HuH-7.5 (cell line): ENCODE measurements around the gene OOSP4B.
"Not testable (repeated sequence)": the region's sequence is repeated elsewhere in the genome, so short reads cannot be mapped to it uniquely, and the experiment has no call there.

Experiments
- DNase-seq: peaks from one replicate; pipeline ENCODE4 v3.0.0; 2011; ENCODE audit warnings: low spot score

The OOSP4B gene

DNA sequence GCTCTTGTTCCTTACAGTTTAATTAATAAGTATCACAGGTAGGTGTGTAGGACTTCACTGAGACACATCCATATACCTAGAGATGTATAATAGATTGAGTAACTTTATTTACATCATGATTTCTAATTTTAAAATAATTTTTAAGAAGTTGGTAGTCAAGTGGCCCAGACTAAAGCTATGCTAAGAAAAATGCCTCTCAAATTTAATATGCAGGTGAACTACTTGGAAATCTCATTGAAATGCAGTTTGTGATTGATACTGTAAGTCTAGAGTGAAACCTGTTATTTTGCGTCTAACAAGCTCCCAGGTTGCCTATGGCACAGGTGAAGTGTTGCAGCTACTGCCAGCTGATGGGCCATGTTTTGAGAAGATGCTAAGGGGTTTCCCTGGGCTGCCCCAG is at the start of gene OOSP4B:
Gene OOSP4B, plus strand, starts transcription at position 301 of the 400 bp plus-strand sequence.
- DNase-seq: no peak

DNA sequence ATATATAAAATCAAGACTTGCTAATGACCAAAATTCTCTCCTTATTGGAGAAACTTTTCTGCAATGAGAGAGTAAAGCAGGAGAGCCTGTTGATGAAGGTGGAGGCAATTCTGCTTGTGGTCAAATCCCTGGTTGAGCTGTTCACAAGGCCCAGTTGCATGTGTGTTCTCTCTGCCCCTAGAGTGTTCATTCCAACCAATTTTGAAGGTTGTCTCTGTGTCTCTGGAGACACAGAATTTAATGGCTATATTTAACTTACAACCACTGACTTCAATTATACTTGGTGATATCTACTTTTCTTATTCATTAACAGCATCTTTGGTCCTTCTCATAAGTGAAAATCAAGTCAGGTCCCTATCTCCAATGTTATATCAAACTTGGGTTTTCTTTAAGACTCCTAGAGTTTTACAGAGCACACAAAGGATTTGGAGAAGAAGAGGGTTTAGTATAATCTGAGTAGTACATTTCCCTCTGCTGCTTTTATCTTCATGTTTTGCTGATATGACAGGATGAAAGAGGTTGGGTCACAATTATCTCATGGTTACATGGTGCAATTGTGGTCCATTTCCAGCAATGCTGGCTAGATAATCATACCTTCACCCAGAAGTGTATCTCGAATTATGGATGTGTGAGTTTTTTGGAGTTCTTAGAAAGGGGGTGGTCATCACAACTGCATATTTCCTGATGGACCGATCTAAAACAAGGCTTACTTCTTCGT is 49.1 kb upstream of the OOSP4B start:
- no peak for DNase-seq

DNA sequence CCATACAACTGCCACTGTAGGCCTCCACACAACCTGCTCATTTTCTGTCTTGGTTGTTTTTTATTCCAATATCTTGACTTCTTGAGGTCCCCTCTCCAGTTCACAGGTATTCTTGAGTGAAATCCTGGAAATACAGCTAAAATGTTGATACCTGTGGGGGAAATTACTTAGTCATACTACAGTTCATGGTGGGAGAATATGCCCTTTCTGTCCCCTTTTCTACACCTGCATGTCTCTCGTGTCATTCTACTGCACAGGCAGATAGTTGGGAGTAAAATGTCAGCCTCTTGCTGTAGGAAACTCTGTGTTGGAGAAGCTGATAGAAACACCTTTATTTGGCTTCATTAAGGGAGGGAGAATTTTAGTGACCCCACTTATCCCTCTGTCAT is 48.6 kb upstream of the OOSP4B start:
- no peak for DNase-seq

DNA sequence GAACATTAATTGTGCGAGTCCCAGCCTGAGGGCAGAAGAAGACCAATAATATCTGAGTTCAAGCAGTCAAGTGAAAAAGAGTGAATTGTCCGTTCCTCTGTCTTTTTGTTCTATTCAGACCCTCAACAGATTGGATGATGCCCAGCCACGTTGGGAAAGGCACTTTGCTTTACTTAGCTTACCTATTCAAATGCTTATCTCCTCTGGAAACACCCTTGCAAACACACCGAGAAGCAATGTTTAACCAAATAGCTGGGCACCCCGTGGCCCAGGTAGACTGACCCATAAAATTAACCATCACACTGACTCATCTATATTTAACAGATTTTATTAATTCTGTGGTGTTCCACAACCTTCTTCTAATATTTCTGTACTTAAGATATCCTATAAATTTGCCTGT is 43.9 kb upstream of the OOSP4B start:
- no peak for DNase-seq

DNA sequence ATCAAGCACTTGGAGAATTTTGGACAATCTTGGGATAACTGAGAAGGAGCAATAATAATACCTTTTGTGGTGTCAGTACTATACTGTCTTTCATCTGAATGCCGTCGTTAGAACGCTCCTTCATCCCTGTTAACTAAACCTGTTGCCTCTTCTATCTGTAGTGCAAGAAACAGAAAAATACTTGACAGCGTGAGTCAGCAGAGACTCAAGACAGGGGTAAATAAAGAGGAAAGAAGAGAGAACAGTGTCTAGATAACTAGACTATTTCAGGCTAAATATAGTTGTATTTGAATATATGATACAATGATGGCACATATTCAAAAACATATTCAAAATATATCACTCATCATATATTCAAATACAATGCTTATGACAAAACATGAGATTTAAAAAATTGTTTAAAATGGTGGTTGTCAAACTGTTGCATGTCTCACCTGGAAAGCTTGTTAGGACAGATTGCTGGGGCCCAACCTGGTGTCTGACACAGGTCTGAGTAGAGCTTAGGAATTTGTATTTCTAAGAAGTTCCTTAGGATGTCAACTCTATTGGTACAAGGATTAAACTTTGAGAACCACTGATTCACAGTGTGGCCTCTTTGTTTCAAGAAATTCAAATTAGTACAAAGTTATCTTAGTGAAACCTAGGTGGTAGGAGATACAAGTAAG is 35.7 kb upstream of the OOSP4B start:
- no peak for DNase-seq

DNA sequence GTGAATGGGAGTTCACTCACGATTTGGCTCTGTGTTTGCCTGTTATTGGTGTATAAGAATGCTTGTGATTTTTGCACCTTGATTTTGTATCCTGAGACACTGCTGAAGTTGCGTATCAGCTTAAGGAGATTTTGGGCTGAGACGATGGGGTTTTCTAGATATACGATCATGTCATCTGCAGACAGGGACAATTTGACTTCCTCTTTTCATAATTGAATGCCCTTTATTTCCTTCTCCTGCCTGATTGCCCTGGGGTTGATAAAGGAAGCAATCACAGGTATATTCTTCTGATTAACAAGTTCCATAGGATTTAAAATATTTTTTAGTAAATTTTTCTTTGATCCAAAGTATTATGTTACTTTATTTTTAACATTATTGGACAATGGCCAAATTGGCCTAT is 34.9 kb upstream of the OOSP4B start:
- DNase-seq: not testable (repeated sequence)

DNA sequence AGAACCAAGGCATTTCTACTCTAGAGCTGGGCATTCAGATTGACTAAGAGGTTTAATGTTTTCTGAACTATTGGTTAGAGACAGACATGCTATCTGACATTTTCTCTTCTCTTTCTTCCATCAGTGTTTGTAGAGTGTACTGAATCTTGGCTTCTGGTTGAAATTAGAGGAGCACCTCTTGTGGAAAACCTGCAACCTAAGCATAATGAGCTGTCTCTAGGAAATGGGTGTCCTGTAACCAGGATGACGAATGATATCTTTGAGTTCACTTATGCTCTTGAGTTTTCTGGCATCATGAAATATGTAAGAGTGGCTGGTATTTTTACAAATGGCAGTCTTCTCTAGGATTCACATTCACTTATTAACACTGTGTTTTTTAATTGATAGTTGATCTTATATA is 33.8 kb upstream of the OOSP4B start:
- no peak for DNase-seq

DNA sequence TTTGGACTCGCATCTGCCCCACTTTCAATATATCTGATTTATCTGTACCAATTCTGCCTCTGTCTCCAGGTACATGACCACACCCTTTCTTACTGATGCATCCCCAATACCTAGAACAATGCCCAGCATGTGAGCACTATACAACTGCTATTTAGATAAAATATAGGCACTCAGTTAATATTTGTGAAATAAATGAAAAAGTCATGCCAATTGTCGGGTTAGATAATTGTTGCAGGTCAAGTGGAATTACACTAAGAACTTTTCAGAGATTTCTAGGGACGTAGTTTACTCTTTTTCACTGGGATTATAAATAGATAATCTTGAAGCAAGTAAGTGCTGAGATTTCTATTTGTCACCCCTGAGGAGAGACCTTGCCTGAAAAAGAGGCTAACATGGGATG is 32.6 kb upstream of the OOSP4B start:
- DNase-seq: no peak

DNA sequence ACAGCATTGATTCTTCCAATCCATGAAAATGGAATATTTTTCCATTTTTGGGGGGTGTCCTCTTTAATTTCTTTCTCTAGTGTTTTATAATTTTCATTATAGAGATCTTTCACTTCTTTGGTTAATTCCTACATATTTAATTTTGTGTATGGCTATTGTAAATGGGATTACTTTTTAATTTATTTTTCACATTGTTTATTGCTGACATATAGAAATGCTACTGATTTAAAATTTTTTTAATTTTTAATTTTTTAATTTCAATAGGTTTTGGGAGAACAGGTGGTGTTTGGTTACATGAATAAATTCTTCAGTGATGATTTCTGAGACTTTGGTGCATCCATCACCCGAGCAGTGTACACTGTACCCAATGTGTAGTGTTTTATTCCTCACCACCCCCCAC is 26.6 kb upstream of the OOSP4B start:
- DNase-seq: no peak

DNA sequence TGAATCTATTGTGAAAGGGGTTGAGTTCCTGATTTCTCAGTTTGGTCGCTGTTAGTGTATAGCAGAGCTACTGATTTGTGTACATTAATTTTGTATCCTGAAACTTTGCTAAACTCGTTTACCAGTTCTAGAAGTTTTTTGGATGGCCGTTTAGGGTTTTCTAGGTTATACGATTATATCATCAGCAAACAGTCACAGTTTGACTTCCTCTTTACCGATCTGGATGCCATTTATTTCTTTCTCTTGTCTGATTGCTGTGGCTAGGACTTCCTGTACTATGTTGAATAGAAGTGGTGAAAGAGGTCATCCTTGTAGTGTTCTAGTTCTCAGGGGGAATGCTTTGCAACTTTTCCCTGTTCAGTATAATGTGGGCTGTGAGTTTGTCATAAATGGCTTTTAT is 24.6 kb upstream of the OOSP4B start:
- DNase-seq: no peak

DNA sequence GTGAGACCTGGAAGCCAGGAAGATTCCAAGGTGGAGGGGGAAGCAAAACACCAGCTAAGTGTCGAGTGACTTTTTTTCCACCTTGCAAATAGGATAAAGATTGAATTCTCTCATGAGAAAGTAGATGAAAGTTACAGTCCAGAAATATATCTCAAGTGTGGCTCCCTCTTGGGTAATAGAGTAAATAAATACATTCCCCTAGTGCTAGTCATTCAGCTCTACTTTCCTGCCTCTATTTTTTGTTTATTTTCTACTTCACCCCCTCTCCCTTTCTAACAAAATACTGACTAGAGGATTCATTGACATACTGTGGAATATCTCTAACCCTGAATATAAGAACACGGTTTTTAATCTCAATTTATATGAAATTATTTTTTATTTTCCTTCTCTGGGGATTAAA is 19.2 kb upstream of the OOSP4B start:
- DNase-seq: no peak

DNA sequence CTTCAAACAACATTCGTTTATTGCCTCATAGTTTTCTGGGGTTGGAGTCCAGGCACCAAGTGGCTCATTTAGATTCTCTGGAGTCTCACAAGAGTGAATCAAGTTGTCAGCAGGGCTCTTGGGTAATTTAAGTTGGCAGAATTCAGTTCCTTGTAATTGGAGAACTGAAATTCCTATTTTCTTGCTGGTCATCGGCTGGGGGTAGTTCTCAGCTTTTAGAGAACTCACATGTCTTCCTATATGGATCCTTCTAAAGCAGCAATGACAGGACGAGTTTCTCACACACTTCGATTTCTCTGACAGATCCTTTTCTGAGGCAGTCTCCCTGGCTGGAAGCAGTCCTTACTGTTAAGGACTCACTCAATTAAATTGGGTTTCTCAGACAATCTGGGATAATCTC is 17.3 kb upstream of the OOSP4B start:
- DNase-seq: no peak

DNA sequence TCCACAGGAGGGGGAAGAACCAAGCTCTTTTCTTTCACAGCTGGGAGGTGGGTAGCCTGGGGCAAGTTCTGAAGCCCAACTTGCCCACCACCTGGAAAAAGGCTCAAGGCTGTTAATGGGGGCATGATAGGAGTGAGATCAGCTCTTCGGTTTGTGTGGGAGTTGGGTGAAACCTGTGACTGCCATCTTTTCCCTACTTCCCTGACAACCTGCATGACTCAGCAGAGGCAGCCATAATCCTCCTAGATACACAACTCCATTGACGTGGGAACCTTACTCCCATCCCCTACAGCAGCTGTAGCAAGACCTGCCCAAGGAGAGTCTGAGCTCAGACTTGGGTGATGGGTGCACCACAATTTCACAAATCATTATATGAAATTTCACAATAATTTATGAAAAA is 13.3 kb upstream of the OOSP4B start:
- DNase-seq: no peak

DNA sequence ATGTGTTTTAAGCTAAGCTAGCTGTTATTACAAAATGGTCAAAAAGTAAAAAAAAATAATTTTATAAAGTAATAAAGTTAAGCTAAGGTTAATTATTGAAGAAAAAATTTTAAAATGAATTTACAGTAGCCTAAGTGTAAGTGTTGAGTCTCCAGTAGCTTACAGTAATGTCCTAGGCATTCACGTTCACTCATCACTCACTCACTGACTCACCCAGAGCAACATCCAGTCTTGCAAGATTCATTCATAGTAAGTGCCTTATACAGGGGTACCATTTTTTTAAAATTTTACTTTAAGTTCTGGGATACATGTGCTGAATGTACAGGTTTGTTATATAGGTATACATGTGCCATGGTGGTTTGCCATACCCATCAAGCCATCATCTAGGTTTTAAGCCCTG is 11.6 kb upstream of the OOSP4B start:
- no peak for DNase-seq

DNA sequence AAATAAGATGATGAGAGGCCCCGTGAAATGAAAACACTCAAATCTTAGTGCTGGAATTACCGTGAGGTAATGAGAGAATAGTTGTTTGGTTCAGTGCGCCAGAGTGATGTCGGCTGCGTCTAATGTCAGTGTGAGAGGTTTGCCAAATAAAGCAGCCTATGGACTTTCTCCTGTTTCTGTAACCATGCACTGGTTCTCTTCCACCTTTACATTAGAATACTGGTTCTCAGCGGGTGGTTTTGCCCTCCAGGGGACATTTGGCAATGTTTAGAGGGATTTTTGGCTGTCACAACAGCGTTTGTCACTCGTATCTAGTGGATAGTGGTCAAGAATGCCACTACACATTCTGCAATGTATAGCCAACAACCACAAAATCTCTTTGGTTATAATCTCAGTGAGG is 1.1 kb downstream of the OOSP4B start:
- no peak for DNase-seq

DNA sequence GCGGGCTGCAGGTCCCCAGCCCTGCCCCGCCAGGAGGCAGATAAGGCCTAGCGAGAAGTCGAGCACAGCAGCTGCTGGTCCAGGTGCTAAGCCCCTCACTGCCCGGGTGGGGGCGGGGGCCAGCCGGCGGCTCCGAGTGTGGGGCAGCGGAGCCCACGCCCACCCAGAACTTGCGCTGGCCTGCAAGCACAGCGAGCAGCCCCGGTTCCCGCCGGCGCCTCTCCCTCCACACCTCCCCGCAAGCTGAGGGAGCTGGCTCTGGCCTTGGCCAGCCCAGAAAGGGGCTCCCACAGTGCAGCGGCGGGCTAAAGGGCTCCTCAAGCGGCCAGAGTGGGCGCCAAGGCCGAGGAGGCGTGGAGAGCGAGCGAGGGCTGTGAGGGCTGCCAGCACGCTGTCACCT is 3.4 kb downstream of the OOSP4B start:
- not testable (repeated sequence) for DNase-seq

DNA sequence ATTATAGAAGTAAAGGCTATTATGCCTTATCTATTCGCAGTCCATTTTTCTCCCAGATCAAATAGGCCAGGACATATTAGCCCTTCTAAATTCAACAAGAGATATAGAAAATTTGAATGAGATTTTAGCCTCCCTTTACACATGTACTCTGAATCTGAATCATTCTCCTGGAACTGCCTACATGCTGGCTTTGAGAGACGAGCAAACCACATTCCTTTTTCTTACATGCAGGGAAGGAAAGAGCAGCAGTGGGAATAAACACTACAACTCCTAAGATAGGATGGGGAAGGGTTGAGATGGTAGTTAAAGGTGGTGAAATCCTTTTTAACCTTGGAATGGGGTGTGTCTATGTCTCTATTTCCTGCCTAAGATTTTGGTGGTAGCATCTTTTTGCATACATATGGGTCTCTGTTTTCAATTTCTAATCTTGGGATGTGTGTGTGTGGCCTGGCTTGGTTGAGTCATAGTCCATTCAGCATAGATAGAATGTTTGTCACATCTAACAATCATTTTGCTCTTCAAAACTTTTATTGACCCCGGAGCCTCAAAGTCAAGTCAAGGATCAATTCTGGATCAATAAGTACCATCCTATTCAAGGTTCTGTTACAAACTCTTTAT is 12.1 kb downstream of the OOSP4B start:
- no peak for DNase-seq

DNA sequence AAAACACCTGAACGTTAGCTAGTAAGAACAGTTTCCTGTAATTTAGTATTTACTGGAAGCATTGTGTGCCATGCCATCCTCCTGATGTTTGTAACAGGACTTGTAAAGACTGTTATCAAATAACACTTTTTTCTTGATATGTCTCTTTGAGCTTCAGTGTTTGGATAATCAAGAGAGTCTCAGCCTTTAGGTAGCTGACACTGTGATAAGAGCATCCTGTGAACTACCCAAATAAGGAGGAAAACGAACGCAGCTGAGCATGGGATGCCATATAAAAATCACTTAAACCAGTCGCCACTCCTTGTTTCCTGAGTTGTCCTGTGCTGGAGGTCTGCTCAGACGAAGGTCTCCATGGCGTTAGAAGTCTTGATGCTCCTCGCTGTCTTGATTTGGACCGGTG is 23.1 kb downstream of the OOSP4B start, which contains the start of gene OOSP2:
Gene OOSP2, plus strand, starts transcription at position 301 of the 400 bp plus-strand sequence. Its CDS starts 51 bp downstream, at position 352.
- DNase-seq: no peak

DNA sequence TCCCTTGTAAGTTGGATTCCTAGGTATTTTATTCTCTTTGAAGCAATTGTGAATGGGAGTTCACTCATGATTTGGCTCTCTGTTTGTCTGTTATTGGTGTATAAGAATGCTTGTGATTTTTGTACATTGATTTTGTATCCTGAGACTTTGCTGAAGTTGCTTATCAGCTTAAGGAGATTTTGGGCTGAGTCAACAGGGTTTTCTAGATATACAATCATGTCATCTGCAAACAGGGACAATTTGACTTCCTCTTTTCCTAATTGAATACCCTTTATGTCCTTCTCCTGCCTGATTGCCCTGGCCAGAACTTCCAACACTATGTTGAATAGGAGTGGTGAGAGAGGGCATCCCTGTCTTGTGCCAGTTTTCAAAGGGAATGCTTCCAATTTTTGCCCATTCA is 33.4 kb downstream of the OOSP4B start:
- DNase-seq: not testable (repeated sequence)

DNA sequence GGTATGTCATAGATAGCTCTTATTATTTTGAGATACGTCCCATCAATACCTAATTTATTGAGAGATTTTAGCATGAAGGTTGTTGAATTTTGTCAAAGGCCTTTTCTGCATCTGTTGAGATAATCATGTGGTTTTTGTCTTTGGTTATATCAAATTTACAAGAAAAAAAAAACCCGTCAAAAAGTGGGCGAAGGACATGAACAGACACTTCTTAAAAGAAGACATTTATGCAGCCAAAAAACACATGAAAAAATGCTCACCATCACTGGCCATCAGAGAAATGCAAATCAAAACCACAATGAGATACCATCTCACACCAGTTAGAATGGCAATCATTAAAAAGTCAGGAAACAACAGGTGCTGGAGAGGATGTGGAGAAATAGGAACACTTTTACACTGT is 33.9 kb downstream of the OOSP4B start:
- DNase-seq: not testable (repeated sequence)

DNA sequence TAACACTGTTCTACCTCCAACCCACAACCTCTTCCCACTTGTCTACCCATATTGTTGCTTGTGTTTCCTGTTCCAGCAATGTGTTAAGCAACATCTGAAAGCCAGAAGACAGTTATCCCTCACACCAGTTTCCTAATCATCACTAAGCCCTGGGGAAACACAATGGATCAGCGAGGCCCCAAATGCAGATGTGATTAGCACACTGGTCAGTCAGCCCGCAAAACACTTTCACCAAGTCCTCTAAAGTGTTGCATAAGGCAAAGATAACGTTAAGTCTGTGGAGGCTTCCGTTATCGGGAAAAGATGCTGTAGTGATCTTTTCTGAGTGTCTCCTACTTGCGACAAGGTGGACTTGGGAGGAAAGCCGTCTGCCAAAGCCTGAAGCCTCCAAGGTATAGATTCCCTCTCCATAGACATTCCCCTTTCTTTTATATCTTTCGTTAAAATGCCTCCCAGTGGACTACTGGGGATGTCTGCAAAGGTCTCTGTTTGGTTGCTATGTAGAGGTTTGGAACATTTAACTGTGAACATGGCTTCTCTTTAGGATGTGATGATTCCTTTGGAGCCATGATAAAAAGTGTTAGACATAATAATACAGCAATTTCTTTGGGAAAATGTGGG is 39.5 kb downstream of the OOSP4B start, which contains the start of gene MS4A3:
Gene MS4A3, plus strand, starts transcription at position 317 of the 621 bp plus-strand sequence. CDS start 4,496 bp downstream, outside the sequence.
- no peak for DNase-seq

DNA sequence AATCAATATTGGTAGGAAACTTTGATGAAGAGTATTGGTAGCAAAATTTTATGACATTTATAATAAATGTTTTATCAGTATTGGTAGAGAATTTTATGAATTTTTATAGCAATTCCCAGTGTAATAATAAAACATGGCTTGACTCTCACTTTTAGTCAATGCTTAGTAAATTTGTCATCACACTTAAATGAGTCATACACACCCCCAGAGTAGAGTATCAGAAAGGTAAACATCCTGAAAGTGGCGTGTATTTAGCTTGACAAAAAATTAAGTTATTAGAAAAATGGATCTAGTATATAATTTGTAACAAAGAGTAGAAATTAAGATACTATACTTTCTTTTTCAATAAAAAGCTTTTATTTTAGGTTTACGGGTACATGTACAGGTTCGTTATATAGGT is 42.1 kb downstream of the OOSP4B start:
- no peak for DNase-seq
